HG02973 (cell line): ENCODE measurements around the gene ADAMTSL3.
"Not testable (repeated sequence)": the region's sequence is repeated elsewhere in the genome, so short reads cannot be mapped to it uniquely, and the experiment has no call there.

Experiments
- ATAC-seq: cut with Tn5 transposase; IDR thresholded peaks from one replicate; pipeline ENCODE4 v1.9.1; 2021; ENCODE audit warnings: moderate library complexity; ENCODE audit not compliant: unreplicated experiment

ADAMTSL3 gene

DNA sequence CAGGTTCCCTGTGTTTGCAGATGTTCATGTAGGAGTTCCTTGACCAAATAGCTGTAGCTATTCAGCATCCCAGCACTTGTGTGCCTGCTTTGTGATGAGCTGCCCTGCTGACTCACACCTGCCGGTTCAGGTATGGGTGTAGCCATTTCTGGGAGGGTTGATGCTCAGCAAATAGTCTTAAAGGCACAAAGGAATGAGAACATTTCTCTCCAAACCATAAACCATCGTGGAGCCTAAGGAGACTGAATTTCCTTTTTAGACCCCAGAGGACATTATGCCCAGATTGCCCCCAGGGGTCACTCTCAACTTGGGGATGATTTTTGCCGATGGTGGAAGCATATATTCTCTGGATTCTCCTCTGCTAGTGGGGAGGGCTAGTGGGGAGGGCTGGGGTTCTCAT lies 80.6 kb downstream of the ADAMTSL3 start:
- ATAC-seq = no peak

DNA sequence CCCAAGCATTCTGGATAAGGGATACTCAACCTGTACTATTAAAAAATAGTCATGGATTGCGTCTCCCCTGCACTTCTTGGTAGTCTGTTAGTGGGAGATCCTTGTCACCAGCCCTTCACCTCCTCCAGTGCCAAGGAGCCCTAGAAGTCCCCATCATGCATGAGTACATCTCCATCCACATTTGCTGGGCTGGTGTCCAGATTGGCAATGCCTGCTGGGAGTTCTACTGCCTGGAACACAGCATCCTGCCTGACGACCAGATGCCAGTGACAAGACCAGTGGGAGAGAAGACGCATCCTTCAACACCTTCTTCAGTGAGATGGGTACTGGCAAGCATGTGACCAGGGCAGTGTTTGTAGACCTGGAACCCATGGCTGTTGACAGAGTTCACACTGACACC lies 85.7 kb downstream of the ADAMTSL3 start:
- ATAC-seq = no peak

DNA sequence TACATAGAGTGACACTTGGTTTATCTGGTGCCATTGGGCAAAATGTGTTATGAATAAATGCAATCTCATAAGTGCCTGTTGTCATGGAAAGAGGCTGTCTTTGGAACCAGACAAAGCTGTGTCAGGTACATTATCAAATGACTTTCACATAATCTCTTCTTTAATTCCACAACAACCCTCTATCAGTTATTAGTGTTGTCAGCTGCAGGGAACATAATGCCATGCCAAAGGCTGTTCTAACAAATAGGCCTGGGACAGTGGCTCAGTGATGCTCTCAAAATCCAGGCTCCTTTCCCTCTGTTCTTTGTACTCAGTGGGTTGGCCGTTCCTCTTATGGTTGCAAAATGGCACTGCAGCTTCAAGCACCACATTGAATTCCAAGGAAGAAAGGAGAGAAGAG lies 91.8 kb downstream of the ADAMTSL3 start:
- no peak for ATAC-seq

GRCh38 chr15:83746231-83746630 lies 92.3 kb downstream of the ADAMTSL3 start:
- no peak for ATAC-seq

- no peak for ATAC-seq
Measured at GRCh38 chr15:83747050-83747717, 93.3 kb downstream of the ADAMTSL3 start.

DNA sequence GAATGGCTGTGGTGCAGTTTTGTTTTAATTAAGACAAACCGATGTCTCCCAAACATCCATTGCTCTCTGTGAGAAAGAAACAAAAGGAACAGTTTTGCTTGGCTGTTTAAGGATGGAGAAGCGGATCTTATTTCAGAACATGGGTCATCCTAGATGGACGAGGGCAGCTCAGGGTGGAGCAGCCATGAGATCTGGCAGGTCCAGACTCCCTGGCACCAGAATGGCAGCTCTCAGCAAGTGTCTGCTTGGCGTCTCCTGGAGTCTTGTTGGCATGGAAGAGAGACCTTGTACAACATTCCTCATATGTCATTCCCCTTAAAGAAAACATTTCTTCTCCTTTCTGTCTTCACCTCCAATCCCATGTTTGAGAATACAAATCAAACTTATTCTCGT lies 93.8 kb downstream of the ADAMTSL3 start:
- ATAC-seq = no peak

DNA sequence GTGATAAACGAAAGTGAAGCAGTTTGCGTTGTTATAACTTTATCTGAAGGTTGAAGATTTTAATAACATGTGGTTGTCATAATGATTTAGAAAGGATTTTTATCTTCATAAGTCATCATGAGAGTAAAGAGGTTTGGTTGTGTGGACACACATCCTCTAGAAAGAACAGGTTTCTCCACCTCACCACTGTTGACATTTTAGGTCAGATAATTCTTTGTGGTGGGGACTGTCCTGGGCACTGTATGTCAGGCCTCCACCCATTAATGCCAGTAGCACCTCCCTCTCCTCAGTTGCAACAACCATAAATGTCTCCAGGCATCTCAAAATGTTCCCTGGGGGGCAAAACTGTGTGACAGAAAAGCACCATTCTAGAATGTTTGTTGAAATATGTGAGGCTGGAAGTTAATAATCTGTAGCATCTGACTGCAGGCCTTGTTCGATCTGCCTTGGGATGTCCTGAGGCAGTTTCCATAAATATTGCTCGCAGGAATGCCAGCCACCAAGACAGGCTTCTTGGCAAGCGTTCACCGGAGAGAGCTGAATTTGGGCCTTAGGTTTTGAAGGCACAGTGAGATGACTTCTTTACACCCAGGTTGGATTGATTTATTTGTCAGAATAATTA lies 100.1 kb downstream of the ADAMTSL3 start:
- ATAC-seq = no peak

GRCh38 chr15:83757291-83757690 lies 103.4 kb downstream of the ADAMTSL3 start:
- ATAC-seq = not testable (repeated sequence)

- no peak for ATAC-seq
Measured at GRCh38 chr15:83762367-83762766, 108.4 kb downstream of the ADAMTSL3 start.

GRCh38 chr15:83764201-83764838 lies 110.4 kb downstream of the ADAMTSL3 start:
- no peak for ATAC-seq

GRCh38 chr15:83766339-83766738 lies 112.4 kb downstream of the ADAMTSL3 start:
- ATAC-seq = no peak

GRCh38 chr15:83767741-83768140 lies 113.8 kb downstream of the ADAMTSL3 start:
- no peak for ATAC-seq

DNA sequence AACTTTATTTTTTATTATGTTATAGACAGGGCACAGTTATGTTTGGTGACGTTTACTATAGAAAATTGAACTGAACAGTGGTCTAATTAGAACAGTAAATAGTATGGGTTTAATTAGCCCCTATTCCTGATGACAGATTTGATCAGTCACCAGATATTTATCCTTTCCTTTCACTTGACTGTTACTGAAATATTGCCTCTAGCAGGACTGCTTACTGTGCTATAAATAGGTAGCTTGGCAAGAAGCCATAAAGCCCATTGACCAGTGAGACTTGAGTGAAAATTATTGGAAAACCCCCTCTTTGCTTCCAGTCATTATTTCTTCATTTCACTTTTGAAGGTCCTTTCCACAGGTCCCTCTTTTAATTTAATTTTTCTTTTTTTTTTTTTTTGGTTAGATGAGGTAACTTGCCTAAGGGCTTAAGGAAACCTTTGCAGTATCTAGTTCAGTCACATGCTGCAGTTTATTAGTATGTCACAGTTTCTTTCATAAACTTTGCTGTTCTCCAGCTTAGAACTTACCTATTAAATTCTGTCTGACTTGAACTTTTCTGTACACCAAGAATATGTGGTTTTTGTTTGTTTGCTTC lies 115.6 kb downstream of the ADAMTSL3 start:
- no peak for ATAC-seq

DNA sequence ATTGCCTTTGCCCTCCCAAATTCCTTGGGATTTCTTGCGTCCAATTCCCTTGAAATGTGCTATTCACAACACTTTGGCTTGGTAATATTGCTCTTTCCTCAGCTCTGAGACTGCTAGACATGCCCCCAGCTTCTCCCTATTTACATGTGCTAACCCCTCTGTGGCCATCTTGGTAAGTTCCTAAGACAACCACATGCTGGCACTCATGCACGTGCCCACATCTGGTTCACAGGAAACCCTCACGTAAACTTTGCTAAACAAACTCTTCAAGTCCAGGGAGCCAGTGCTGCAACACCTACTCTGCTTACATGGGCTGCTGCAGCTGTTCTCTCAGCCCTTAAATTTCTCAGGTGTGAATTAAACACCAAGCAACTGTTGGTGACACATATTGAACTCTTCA lies 121.8 kb downstream of the ADAMTSL3 start:
- ATAC-seq = no peak

DNA sequence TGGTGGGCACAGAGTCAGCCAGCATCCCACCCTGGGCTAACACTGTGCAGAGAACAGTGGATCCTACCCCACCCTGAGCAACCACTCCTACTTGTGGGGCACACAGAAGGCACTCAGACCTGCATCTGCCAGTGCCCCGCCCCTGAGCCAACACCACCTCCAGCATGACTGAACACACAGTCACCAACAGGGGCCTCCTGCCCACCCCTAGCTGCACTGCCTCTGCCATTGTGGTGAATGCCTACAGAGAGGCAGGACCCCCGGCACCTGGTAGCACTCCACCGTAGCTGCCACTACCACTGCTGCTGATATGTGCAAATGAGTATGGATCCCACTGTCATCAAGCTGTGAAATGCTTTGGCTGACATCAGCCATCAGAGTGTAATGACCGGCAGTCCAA lies 123.1 kb downstream of the ADAMTSL3 start:
- no peak for ATAC-seq

DNA sequence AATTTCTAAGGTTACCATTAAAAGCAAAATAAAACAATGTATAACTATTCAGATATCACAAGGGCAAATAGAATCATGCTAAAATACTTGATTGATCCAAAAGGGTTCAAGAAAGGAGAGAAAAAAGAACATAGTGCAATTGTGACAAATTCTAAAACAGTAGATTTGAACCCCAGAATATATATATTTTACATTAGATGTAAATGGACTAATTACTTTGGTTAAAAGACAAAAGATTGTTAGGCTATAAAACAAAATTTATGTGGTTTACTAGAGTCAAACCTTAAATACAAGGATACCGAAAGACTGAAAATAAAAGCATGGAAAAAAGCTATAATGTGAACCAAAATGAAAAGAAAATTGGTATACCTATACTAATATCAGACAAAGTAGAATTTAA lies 129.3 kb downstream of the ADAMTSL3 start:
- ATAC-seq = no peak

GRCh38 chr15:83784975-83785374 lies 131.1 kb downstream of the ADAMTSL3 start:
- no peak for ATAC-seq

DNA sequence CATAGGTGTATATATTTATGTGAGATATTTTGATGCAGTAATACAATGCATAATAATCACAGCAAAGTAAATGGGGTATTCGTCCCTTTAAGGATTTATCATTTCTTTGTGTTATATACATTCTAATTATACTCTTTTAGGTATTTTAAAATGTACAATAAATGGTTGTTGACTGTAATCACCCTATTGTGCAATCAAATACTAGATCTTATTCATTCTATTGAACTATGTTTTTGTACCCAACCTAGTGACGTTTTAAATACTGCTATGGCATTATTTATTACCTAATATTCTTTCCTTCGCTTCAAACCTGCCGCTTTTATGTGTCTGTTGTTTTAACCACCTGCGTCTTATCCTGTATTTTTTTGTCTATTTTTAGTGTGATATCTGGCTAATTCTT lies 132.4 kb downstream of the ADAMTSL3 start:
- ATAC-seq = no peak

GRCh38 chr15:83793069-83793468 lies 139.1 kb downstream of the ADAMTSL3 start:
- no peak for ATAC-seq

DNA sequence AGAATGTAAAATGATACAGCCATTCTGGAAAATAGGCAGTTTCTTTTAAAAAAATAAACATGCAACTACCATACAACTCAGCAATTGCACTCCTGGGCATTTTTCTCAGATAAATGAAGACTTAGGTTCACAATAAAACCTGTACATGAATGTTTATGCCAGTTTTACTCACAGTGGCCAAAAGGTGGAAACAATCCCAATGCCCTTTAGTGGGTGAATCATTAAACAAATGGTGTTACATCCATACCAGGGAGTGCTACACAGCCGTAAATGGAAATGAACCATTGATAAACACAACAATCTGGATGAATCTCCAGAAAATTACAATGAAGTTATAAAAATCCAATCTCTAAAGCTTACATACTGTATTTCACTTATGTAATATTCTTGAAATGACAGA lies 140.3 kb downstream of the ADAMTSL3 start:
- no peak for ATAC-seq

- ATAC-seq = no peak
Measured at GRCh38 chr15:83809345-83809744, 155.4 kb downstream of the ADAMTSL3 start.

DNA sequence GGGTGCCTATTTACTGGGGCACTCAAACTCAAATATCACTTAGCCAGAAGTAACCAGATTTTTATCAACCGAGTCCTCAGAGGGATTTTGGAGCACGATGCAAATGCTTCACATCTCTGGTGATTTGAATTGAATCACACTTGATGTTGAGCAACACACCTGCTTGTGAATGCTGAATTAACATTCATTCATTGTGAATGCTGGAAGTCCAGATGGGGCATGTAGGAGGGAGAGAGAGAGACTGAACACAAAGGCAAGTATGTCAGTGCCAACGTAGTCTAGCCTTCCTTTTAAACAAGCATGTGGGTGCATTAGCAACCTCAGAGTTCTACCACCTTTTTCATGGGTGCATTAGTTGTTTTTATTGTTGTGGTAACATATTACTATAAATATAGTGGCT lies 156.2 kb downstream of the ADAMTSL3 start:
- no peak for ATAC-seq
